ENCODE measurements around the gene FNDC1.
"Not testable (repeated sequence)": the region's sequence is repeated elsewhere in the genome, so short reads cannot be mapped to it uniquely, and the experiment has no call there.

Gene FNDC1

DNA sequence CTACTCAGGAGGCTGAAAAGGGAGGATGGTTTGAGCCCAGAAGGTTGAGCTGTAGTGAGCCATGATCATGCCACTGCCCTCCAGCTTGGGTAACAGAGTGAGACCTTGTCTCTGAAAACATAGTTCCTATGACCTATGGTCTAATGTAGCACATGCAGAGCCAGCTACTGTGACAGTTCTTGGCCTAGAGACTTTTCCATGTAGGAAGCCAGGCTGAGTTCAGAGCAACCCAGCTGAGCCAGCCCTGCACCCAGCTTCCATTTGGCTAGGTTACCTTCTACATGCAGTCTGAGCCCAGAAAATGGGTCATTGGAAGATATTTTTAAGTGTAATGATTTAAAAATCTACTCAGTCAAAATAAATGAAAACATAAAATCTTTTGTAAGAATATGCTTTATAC lies 92.8 kb downstream of the FNDC1 start:
- no peak for FAIRE-seq

DNA sequence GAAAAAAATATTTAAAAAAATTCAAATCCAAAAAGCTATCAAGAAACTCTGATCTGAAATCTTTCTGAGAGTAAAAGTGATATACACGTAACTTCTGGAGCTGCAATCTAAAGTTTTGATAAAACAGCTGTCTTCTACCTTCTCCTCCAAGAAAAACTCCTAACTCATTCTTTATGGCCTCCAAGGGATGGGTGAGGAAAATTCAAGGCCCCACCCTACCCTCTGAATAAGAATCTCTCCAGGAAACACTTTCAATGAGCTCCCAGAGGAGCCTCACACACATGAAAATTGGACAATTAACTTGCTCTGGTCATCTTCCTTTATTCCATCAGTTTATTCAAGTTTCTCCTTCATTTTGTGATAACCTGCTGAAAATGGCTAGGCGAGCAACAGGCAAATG lies 93.4 kb downstream of the FNDC1 start:
- no peak for FAIRE-seq

DNA sequence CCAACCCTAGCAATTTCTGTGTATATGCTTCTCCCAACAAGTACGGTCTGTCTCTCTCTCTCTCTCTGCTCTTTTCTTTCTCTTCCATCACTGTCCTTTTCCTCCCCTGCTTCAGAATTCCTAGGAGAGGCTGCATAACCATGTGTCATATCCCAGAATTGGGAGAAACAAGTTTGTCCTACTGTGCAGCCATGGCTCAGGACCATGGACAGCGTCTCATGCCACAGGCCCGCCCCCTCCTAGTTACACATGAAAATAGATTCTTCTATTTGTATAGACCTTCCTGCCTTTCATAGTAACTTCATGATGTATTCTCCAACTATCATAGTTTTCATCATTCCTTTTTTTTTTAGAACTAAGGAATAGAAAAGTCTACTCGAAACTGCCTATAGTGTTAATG lies 98.0 kb downstream of the FNDC1 start:
- no peak for FAIRE-seq

DNA sequence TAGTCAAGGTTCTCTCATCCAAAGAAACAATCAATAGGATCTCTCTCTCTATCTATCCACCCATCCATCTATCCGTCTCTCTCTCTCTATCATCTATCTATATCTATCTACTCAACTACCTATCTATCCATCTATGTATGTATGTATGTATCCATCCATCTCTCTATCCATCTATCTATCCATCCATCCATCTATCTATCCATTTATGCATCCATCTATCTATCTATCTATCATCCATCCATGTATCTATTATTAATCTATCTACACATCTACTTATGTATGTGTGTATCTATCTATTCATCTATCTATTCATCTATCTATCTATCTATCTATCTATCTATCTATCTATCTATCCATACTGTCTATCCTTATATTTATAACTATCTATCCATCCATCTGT lies 99.3 kb downstream of the FNDC1 start:
- FAIRE-seq: no peak

DNA sequence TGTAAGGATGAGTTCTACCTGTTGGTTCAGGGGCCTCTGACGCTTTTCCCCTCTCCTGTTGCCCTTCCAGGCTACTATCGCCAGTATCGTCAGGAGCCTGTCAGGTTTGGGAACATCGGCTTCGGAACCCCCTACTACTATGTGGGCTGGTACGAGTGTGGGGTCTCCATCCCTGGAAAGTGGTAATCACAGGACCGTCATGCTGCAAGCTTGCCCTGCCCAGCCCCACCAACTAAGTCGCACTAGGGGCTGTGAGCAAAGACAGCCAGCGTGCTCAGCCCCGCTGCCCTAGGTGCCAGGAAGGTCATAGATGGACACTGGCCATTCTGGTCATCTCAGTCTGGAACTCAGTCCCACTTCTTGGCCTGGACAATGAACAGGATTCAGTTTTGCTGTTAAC lies 102.1 kb downstream of the FNDC1 start:
- no peak for FAIRE-seq

DNA sequence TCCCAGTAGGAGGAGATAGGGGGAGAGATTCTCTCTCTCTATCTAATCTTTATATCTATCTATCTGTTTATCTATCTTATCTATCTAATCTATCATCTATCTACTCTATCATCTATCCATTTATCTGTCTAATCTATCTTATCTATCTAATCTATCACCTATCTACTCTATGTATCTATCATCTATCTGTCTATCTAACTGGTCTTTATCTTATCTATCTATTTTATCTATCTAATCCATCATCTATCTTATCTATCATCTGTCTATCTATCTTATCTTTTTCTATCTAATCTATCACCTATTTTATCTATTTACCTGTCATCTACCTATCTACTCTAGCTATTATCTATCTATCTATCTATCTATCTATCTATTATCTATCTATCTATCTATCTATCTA lies 109.4 kb downstream of the FNDC1 start:
- FAIRE-seq: no peak

DNA sequence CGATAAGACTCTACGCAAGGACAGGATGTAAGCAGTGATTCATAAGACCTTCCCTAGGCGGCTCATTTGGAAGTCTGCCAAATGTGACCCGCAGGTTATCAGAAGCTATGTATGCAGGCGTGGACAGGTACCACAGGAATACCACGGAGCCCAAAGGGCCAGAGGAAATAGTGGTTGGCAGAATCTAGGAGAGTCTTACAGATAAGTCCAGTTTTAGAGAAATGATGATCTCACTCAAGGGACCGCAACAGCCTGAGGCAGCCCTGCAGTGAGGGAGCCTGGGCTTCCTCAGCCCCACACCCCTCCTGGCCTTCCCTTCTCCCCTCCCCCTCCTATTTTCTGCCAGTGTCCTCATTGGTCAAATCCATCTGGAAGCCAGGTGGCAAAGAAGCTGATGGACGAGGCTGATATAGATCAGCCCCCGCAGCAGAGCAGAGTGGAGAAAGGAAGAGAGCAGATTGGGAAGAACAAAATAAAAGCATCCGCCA lies 110.6 kb downstream of the FNDC1 start:
- FAIRE-seq: no peak

DNA sequence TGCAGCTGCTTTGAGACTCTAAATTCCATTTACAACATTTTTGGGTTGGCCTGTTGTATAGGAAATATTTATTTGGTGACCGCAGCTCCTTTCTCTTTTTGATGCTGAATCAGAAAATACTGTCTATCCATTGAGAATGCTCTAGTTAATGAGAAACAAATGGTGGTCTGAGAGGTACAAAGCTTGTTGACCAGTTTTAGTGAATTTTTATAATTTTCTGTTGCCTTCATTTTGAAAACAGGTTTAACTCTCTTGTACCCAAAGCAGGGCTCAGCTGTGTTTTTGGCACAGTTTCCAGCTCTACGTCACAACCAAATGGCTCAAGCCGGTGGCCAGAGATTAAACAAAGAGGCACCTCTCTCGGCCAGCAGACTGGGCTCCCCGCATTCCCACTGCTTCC lies 113.2 kb downstream of the FNDC1 start:
- FAIRE-seq: no peak

DNA sequence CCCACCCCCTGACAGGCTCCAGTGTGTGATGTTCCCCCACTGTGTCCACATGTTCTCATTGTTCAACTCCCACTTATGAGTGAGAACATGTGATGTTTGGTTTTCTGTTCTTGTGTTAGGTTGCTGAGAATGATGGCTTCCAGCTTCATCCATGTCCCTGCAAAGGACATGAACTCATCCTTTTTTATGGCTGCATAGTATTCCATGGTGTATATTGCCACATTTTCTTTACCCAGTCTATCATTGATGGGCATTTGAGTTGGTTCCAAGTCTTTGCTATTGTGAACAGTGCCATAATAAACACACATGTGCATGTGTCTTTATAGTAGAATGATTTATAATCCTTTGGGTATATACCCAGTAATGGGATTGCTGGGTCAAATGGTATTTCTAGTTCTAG lies 115.5 kb downstream of the FNDC1 start:
- FAIRE-seq: not testable (repeated sequence)

DNA sequence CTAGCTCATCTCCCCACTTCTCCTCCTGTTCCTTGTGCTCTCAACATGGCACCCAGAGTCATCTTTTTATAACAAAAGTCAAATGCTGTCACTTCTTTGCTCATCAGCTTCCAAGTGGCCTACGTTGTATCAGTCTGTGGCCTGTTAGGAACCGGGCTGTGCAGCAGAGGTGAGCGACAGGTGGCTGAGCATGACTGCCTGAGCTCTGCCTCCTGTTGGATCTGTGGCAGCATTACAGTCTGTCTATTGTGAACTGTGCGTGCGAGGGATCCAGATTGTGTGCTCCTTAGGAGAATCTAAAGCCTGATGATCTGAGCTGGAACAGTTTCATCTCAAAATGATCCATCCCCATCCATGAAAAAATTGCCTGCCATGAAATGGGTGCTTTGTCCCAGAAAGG lies 129.6 kb downstream of the FNDC1 start:
- FAIRE-seq: no peak

DNA sequence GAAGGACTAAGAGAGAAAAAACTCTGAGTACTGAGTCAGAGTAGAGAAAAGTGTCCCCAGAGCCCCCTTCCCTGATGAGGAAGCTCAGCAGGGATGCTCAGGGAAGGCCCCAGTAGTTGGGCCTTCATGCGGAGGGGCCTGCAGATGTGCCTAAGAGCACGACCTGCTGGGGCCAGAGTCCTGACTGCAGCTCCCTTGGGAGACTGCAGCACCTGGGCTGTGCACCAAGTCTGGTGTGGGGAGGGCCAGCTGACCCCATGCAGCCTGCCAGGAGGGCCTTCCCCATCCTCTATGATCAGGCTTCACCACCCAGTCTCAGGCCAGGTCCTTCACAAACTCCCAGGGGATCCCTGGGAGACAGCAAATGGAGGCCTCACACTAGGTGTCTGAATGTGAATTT lies 130.4 kb downstream of the FNDC1 start:
- FAIRE-seq: no peak

DNA sequence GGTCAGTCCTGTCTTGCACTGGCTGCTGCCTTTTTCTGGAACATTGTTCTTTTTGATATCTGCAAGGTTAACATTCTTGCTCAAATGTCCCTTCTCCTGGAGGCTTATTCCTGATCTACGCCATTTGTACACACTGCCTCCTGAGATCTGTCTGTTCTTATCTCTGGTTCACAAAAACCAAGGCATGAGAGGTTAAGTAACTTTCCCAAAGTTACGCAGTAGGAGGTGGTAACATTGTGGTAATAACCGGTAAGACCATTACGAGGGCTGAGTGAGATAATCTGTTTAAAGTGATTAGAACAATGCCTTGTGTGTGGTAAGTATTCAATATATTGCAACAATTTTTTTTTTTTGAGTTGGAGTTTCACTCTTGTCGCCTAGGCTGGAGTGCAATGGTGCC lies 132.1 kb downstream of the FNDC1 start:
- FAIRE-seq: no peak

DNA sequence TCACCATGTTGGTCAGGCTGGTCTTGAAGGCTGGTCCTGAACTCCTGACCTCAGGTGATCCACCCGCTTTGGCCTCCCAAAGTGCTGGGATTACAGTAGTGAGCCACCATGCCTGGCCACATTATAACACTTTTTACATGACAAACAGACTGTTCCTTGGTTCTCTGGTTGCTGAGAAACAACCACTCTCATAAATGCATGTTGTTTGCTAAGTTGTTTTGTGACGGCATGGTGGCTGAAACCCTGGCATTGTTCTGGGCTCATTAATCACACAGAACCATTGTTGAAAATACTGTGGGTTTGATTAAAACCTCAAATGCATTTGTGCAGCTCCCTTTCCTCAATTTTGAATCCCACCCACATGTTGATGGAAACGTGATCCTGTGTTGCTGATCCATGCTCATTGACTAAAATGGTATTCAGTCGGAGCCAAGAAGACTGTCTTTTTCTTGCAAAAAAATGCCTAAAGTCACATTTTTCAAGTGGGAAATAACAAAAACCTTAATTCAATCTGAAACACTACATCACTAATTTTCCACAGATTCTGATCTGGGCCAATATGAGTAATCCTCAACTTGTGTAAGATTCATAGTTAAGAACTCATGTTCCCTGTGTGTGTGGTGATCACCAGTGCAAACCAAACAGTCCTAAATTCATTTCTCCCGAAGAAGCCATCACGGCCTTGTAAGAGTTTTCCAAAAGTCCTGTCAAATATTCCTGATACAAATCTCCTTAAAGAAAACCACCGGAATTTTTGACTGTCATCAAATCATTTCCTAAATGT lies 132.8 kb downstream of the FNDC1 start:
- no peak for FAIRE-seq

DNA sequence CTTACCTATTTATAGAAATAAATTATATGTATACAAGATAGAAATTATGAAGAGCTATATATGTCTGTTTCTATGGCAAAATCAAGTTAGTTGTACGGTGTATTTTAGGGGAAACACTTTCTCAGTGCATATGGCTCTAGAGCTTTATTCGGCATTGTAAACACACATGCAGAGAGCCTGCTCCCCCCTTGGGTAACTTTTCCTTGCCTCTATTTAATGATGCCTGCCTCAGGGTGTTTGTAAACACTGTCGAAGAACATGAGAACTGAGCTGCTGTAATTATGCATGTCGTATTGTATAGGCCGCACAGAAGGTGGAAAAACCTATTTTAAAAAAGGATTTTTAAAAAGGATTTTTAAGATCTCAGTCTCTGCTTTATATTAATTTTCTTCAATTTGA lies 133.4 kb downstream of the FNDC1 start:
- no peak for FAIRE-seq

DNA sequence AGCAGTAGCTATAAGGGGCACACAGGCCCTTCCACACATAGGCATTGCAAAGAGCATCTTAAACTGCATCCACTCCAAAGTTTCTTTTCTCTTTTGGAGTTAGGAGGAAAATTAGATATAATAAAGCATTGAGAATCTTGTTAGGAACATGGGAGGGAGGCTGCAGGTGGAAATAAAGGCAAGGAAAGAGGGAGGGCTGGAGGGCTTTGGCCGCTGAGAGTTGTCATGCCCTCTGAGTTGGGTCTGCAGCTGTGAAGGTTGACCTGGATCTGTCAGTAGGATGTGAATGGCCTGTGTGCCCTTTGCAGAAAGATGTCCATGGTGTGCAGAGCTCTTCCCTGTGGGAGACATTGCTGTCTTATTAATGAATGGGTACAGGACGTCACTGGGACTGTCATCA lies 134.0 kb downstream of the FNDC1 start:
- FAIRE-seq: no peak

DNA sequence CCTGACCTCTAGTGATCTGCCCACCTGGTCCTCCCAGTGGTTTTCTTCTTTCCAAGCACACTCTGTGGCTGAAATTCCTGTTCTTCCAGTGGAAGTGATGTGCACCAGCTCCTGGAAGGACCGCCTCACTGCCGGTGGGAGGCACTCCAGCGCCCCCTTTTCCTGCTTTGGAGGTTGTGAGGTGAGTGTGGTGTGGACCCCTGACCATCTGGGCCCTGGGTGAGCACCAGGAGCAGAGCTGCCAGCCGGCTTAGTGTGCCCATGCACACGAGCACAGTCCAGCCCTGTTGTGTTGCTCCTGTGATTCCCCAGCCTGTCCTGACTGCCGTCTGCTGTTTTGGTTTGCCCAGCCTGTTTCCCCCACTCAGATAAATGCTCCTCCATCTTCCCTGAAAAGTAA lies 134.6 kb downstream of the FNDC1 start:
- no peak for FAIRE-seq

DNA sequence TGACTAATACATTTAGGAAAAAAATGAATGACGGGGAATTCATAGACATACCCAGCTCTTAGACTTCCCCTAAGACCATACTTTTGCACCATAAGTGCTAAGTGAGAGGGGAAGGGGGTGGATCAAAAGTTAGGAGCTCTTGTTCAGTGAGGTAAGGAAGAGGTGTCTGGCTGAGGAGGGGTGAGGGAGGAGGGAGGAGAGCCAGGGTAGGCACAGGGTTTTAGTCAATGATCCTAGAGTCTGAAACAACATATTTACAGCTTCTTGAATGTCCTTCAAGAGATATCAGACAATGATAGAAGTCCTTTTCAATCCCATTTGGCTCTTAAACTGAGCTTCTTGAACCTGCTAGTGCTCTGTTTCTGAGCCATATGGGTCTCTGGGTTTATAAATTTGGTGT lies 135.4 kb downstream of the FNDC1 start:
- FAIRE-seq: no peak

DNA sequence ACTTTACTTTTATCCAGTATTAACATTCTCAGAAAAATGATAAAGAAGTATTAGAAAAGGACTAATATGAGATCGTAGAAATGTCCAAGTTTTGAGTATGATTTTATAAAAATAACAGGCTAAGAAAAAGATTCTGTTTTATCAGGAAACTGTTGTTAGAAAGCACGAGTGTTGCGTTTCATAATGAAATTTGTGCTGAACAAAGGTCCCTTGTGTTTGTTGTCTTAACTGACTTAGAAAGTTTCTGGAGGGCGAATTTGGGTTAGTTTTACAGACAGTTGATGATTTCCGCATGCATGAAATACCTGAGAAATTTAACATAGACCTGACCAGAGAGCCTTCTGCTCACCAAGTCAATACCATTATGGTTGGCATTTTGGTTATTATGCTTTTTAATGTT lies 136.0 kb downstream of the FNDC1 start:
- FAIRE-seq: no peak

DNA sequence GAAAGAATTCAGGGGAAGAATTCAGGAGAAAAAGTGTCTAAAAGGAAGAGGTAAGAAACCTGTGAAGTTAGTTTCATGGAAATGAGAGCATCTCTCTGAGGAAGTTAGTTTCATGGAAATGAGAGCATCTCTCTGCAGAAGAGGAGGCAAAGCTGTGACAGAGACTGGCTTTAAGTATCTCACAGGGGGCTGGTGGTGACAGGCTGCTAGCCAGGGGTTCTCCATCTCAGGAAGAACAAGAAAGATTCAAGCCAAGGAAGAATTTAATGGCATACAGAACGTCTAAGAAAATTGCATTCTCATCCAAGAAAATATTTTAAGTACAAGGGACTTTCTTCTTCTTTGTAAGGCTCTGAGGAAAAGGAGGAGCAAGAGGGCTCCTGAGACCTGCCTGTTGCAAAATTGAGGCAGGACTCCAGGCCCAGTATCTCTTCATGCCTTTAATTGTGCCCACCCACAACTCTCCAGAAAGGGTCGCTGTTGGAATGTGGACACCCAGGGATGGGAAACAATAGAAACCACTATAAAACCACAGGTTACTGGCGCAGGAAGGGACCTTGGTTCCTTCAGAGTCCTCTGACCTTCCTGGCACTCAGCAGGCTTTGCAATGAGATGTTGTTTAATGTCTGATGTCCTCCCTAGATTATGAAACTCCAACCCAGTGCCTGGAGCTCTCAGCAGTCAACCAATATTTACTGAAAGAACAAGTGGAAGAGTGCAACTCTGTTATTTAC lies 136.8 kb downstream of the FNDC1 start:
- FAIRE-seq: no peak

DNA sequence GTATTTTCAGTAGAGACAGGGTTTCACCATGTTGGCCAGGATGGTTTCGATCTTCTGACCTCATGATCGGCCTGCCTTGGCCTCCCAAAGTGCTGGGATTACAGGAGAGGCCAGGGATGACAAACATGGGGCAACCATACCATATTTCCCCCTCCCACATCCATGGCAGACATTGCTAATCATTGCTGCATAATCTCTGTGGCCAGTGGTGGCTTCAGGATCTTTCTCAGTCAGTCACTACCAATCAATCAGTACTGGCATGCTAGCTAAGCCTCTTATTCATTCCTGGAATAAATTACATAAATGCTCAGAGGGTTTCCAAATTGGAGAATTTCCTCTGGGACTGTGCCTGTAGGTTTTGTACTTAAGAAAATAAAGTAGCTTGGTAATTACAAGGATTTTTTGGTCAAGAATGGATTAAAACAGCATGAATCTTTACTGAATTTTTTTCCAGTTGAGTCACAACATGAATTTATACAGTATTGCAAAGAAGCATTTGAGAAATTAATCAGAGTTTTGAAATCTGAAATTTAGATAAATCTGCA lies 138.1 kb downstream of the FNDC1 start:
- no peak for FAIRE-seq

DNA sequence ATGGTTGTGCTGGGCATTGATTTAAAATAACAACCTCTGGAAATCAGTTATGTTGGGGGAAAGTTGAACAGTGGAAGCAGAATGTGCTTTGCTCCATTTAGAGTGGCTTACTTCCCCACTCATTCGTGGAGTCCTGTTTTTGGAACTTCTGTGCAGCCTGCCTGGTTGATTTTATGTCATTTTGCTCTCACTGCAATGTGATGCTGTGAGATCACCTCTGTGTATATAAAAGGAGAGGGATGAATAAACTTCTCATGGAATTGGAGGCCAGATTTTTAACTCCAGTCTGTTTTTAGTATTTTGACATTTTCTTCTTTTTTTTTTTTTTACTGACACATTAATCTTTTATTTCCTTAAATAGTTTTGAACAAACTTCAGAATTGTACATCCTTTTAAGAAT lies 139.0 kb downstream of the FNDC1 start:
- no peak for FAIRE-seq

DNA sequence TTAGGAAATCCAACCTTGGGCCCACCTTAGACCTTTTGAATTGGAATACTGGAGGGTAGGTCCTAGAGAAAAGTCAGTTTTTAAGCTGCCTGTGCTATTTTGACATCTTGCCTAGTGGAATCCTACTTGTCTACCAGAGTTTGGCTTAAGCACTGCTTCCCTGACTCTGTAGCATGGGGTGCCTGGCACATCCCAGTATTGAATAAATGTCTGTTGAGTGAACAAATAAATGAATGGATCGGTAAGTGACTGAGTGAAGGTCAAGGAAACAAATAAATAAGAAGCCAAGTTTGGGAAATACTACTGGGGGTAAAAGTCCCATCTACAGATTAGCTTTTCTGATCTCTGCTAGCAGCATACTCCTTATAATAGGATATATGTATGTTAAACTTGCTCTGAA lies 140.5 kb downstream of the FNDC1 start:
- no peak for FAIRE-seq

DNA sequence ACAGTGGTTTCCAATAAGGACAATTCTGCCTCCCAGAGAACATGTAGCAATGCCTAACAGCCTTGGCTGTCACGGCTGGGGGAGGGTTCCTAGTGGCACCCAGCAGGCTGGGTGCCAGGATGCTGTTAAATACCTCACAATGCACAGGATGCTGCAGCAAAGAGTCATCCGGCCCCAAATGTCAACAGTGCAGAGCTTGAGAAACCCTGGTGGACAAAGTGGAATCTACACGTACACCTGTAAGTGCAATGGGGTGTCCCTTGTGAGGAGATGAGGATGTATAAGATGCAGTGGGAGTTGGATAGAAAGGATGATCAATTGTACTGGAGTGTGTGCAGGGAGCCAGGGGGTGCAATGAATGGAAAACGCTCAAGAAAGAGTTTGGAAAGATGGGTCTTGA lies 142.4 kb downstream of the FNDC1 start:
- no peak for FAIRE-seq

DNA sequence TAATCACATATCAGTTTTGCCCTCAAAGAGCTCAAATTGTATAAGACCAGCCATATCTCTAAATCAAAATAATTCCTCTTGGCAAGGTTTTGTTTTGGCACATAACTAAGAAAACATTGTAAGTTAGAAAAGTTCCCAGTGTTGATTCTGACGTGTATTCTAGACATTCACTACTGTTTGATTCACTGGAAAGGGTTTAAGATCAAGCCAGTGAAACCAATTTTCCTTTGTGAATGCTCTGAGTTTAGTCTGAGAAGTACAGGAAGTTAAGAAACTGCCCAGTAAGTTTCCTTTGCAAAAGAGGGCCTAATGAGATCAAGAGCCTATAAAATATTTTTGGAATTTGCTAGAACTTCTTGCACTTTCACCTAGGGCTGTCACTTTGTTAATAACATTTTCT lies 143.0 kb downstream of the FNDC1 start:
- no peak for FAIRE-seq
